GM12878 (cell line): Measurements from ENCODE around the gene TSPEAR. TPM values are rescaled to one million over a fixed set of nuclear protein-coding genes. Genes with fewer than 3 reads are reported as not detected.

ENCODE experiments used
- ATAC-seq: fragments of 200-7000 bp; cut with Tn5 transposase; 3 replicates; pipeline ENCODE4 v1.9.1; 2020; ENCODE audit warnings: mild to moderate bottlenecking, moderate library complexity
- BruUV-seq: library from RNA; stranded (reverse); fragments of 400-500 nt; replicated peaks from 2 replicates; lab custom pipeline; 2021; lab: Mats Ljungman, UMichigan
- CTCF ChIA-PET: fragments of 300-600 bp; sonication (Branson Sonifier 250); formaldehyde crosslinking; extraction: SDS; loops from one replicate; lab custom pipeline; 2021; ENCODE audit warnings: inconsistent platforms; lab: Yijun Ruan, JAX
- POLR2A ChIA-PET: fragments of 350-600 bp; formaldehyde crosslinking; extraction: SDS; loops from one replicate; lab custom pipeline; 2021; ENCODE audit warnings: inconsistent platforms; lab: Charles Lee
- RAD21 ChIA-PET: fragments of 300-600 bp; sonication (Branson Sonifier 250); formaldehyde crosslinking; loops from one replicate; lab custom pipeline; 2023; ENCODE audit warnings: antibody characterized with exemption; ENCODE audit not compliant: unreplicated experiment; lab: Charles Lee
- SMC1A ChIA-PET: fragments of 300-600 bp; sonication (Branson Sonifier 250); formaldehyde crosslinking; loops from one replicate; lab custom pipeline; 2023; ENCODE audit not compliant: unreplicated experiment, uncharacterized antibody; lab: Charles Lee
- DNase-seq: peaks from one replicate; pipeline ENCODE4 v3.0.0-alpha.2; 2011; ENCODE audit warnings: low read depth, low spot score
- FAIRE-seq: peaks from 3 replicates; lab custom pipeline; 2011; peaks lifted over from hg19 to GRCh38; lab: Jason Lieb, UNC
- H2AFZ ChIP-seq: 2 replicates; pipeline ENCODE4 v1.6.0; 2011; ENCODE audit warnings: low read depth, low read length, control low read depth; ENCODE audit not compliant: control insufficient read depth
- H3K27ac ChIP-seq: 2 replicates; pipeline ENCODE4 v1.5.1; 2011; ENCODE audit warnings: control low read depth; ENCODE audit not compliant: control insufficient read depth, insufficient read depth
- H3K27me3 ChIP-seq, 2 experiments: replicated peaks in 1 of 2; 2 replicates each; pipeline versions ENCODE4 v1.6.0 to v1.6.1; 2011; ENCODE audit warnings: low read length in 1 of 2; ENCODE audit not compliant: control insufficient read depth in 2 of 2, insufficient read depth in 2 of 2
- H3K36me3 ChIP-seq, 2 experiments: 2 replicates each; pipeline ENCODE4 v1.5.1; 2011; ENCODE audit warnings: low read length in 1 of 2; ENCODE audit not compliant: control insufficient read depth in 2 of 2, insufficient read depth in 2 of 2
- H3K4me1 ChIP-seq: 2 replicates; pipeline ENCODE4 v1.6.1; 2011; ENCODE audit warnings: mild to moderate bottlenecking, low read length, moderate library complexity, mixed read lengths; ENCODE audit not compliant: control insufficient read depth, insufficient read depth
- H3K4me2 ChIP-seq: 2 replicates; pipeline ENCODE4 v1.6.0; 2011; ENCODE audit warnings: control low read depth; ENCODE audit not compliant: control insufficient read depth, insufficient read depth
- H3K4me3 ChIP-seq: fragments of 200-600 bp; sonication (generic); 2 replicates; pipeline ENCODE4 v1.5.1; 2016
- H3K79me2 ChIP-seq: 2 replicates; pipeline ENCODE4 v1.6.0; 2011; ENCODE audit warnings: low read length; ENCODE audit not compliant: control insufficient read depth, insufficient read depth
- H3K9ac ChIP-seq: 2 replicates; pipeline ENCODE4 v1.8.0; 2011; ENCODE audit warnings: low read length, control low read depth, mixed read lengths; ENCODE audit not compliant: control insufficient read depth, insufficient read depth
- H3K9me3 ChIP-seq: replicated peaks from 3 replicates; pipeline ENCODE4 v1.5.1; 2011; ENCODE audit warnings: mild to moderate bottlenecking, low read length; ENCODE audit not compliant: control insufficient read depth, insufficient read depth
- H4K20me1 ChIP-seq: 2 replicates; pipeline ENCODE4 v1.6.0; 2011; ENCODE audit not compliant: control insufficient read depth, insufficient read depth
- BHLHE40 ChIP-seq, 2 experiments: fragments of 450-650 bp in 1 of 2; IDR thresholded peaks; 2 replicates each; pipeline ENCODE4 v1.6.1; 2011 to 2017; ENCODE audit warnings: low read depth in 2 of 2, borderline replicate concordance in 1 of 2, improper control_type of control experiment in 1 of 2, low read length in 1 of 2, mild to moderate bottlenecking in 1 of 2
- CREB1 ChIP-seq: IDR thresholded peaks from 2 replicates; pipeline ENCODE4 v1.6.1; 2012; ENCODE audit warnings: low read depth, mild to moderate bottlenecking, inconsistent platforms
- E2F4 ChIP-seq: IDR thresholded peaks from 2 replicates; pipeline ENCODE4 v1.6.1; 2012; ENCODE audit warnings: low read depth, low read length, improper control_type of control experiment
- HCFC1 ChIP-seq: fragments of 150-350 bp; IDR thresholded peaks from 2 replicates; pipeline ENCODE4 v1.6.1; 2014; ENCODE audit warnings: low read length
- NR2C2 ChIP-seq: IDR thresholded peaks from 2 replicates; pipeline ENCODE4 v1.6.1; 2011; ENCODE audit warnings: borderline replicate concordance, low read depth; ENCODE audit not compliant: control insufficient read depth, insufficient read length
- RELA ChIP-seq: fragments of 450-650 bp; IDR thresholded peaks from 2 replicates; pipeline ENCODE4 v1.8.0; 2014; ENCODE audit warnings: borderline replicate concordance; ENCODE audit not compliant: partially characterized antibody
- REST ChIP-seq: IDR thresholded peaks from 2 replicates; pipeline ENCODE4 v1.6.1; 2012; ENCODE audit warnings: mild to moderate bottlenecking, low read depth, low read length
- RUNX3 ChIP-seq: IDR thresholded peaks from 2 replicates; pipeline ENCODE4 v1.6.1; 2012; ENCODE audit warnings: low read length, inconsistent platforms
- STAT3 ChIP-seq: IDR thresholded peaks from 2 replicates; pipeline ENCODE4 v1.6.1; 2011; ENCODE audit warnings: low read depth, low read length, improper control_type of control experiment
- TBL1XR1 ChIP-seq: IDR thresholded peaks from 2 replicates; pipeline ENCODE4 v1.6.1; 2012; ENCODE audit warnings: low read depth, low read length, improper control_type of control experiment
- ZBTB11 ChIP-seq: fragments of 450-650 bp; formaldehyde crosslinking; IDR thresholded peaks from 2 replicates; pipeline ENCODE4 v1.5.0; 2022; ENCODE audit warnings: mild to moderate bottlenecking, missing genetic modification characterization
- ZBTB33 ChIP-seq: fragments of 450-650 bp; IDR thresholded peaks from 2 replicates; pipeline ENCODE4 v1.6.1; 2017; ENCODE audit warnings: mild to moderate bottlenecking
- ZNF622 ChIP-seq: fragments of 450-650 bp; IDR thresholded peaks from 2 replicates; pipeline ENCODE4 v1.6.1; 2017; ENCODE audit warnings: mild to moderate bottlenecking, inconsistent platforms
- ZZZ3 ChIP-seq: IDR thresholded peaks from 2 replicates; pipeline ENCODE4 v1.6.1; 2011; ENCODE audit warnings: low read depth; ENCODE audit not compliant: control insufficient read depth, insufficient read length
- WGBS: methylation state at CpG from one replicate; pipeline ENCODE4 v1.1.6; 2016; ENCODE audit warnings: low lambda C conversion rate; ENCODE audit not compliant: insufficient replicate concordance, insufficient coverage; ENCODE audit errors: missing lambda C conversion rate; 5-methylcytosine and 5-hydroxymethylcytosine counted together
- in situ Hi-C: fragments of 300-500 bp; cut with MboI; formaldehyde crosslinking; loops from 9 replicates; pipeline ENCODE4 v1.14.3; 2018; ENCODE audit warnings: mixed read lengths
- intact Hi-C: fragments of 100-400 bp; cut with micrococcal nuclease; formaldehyde crosslinking; loops from one replicate; pipeline ENCODE4 v1.14.2; 2022; ENCODE audit not compliant: unreplicated experiment
- polyA plus RNA-seq, 11 experiments: library from polyadenylated mRNA; depleted of rRNA in 4 of 11; unstranded in 6 of 11; stranded (reverse) in 5 of 11; fragments of >200 nt; fragmentation: Nextera tagmentation in 4 of 11; fragmentation: Illumina TruSeq in 1 of 11; extraction: Ambion mirVana in 4 of 11; extraction: Trizol in 1 of 11; gene quantifications; 1 replicate in 1 of 11; 2 replicates in 10 of 11; pipeline versions ENCODE4 v1.2.1 to v1.2.3, GENCODE V29; 2011 to 2016; ENCODE audit warnings: inconsistent platforms in 2 of 11, missing spikeins in 2 of 11, low read depth in 1 of 11
- total RNA-seq, 4 experiments: library from RNA; depleted of rRNA in 3 of 4; stranded (reverse); fragments of >200 nt in 3 of 4; fragmentation: Illumina TruSeq in 1 of 4; extraction: Trizol in 1 of 4; gene quantifications; 2 replicates each; pipeline versions ENCODE4 v1.2.1 to v1.2.3, GENCODE V29; 2013 to 2021

TSPEAR gene
- total and polyA plus RNA-seq, 10 of the 15 experiments (the other 5 are each of a cell fraction or from before 2014, with no cell fraction given): not detected

GRCh38 chr21:44648557-44649311, 62.6 kb downstream of the TSPEAR start:
- Histone ChIP-seq H3K4me2 (no peak overlapping the region), H3K4me3 (no peak overlapping the region), H3K9me3 (peaks cover under 1% of the 10 kb centered on the region; the same call in 1 of the 3 replicates), H3K4me1 (no peaks in the 10 kb centered on the region), H2AFZ (no peak overlapping the region), H4K20me1 (no peaks in the 10 kb centered on the region), H3K79me2 (no peaks in the 10 kb centered on the region), H3K27ac (no peak overlapping the region), H3K36me3 (no peaks in the 10 kb centered on the region), H3K9ac (no peak overlapping the region), H3K27me3 (no peaks in the 10 kb centered on the region)
- ChIA-PET POLR2A (no interaction called here), SMC1A (no interaction called here), RAD21 (no interaction called here), CTCF (no interaction called here)
- in situ Hi-C loops: no loop called here
- DNase-seq: no peak
- no peak for TF ChIP-seq RUNX3
- TF ChIP-seq ZZZ3: no peak
- TF ChIP-seq NR2C2: no peak
- TF ChIP-seq REST: no peak
- no peak for TF ChIP-seq ZNF622
- no peak for TF ChIP-seq ZBTB33
- no peak for TF ChIP-seq RELA
- no peak for TF ChIP-seq E2F4
- no peak for TF ChIP-seq HCFC1
- TF ChIP-seq TBL1XR1: no peak
- TF ChIP-seq CREB1: no peak
- TF ChIP-seq STAT3: no peak
- TF ChIP-seq BHLHE40 (IDR thresholded peaks at IDR 0.05; ENCODE audit: borderline replicate concordance in 1 of 2, low read depth in 2 of 2, low read length in 1 of 2): no peak
- TF ChIP-seq ZBTB11 (CRISPR knock-in tag): no peak
- no peak for ATAC-seq
- no TSS peak for BruUV-seq
- WGBS: 41% methylated on average over 33 of the region's 33 CpGs
- FAIRE-seq: no peak
- intact Hi-C loops: no loop called here
